GM13977 (cell line): Measurements from ENCODE around the gene IL37.
A peak's percentile ranks its signal among the peaks of the same experiment; 100 is the strongest.

ENCODE experiments used
- DNase-seq: peaks from one replicate; pipeline ENCODE4 v3.0.0; 2012; ENCODE audit warnings: low spot score
- CTCF ChIP-seq: IDR thresholded peaks from 2 replicates; pipeline ENCODE4 v1.5.1; 2012; ENCODE audit warnings: mild to moderate bottlenecking, control low read depth; ENCODE audit not compliant: insufficient read depth; ENCODE audit errors: extremely low read depth, missing control alignments
- in situ Hi-C: fragments of 300-500 bp; cut with MboI; formaldehyde crosslinking; loops from one replicate; pipeline ENCODE4 v1.12.0; 2022; ENCODE audit warnings: low sequenced_read_pairs, low pct_unique_long_range_greater_than_20kb, mixed read lengths, inconsistent platforms; ENCODE audit not compliant: unreplicated experiment

Gene IL37

GRCh38 chr2:112880696-112881095 is 30.3 kb upstream of the IL37 start:
- no peak for TF ChIP-seq CTCF
- in situ Hi-C loops: loop anchor here (10.0 kb wide), 1 partner anchor 126 kb away; no protein-coding TSS in a partner anchor
- DNase-seq: no peak

- DNase-seq: peak; percentile 69
Measured at GRCh38 chr2:112881217-112881985, 29.6 kb upstream of the IL37 start.

GRCh38 chr2:112883669-112884068 is 27.3 kb upstream of the IL37 start:
- DNase-seq: no peak
- in situ Hi-C loops: loop anchor here (10.0 kb wide), 1 partner anchor 129 kb away; no protein-coding TSS in a partner anchor
- no peak for TF ChIP-seq CTCF

More at GRCh38 chr2:112881217-112881985, 29.6 kb upstream of the IL37 start:
- no peak for TF ChIP-seq CTCF
- in situ Hi-C loops: loop anchor here (10.0 kb wide), 1 partner anchor 127 kb away; no protein-coding TSS in a partner anchor

GRCh38 chr2:112884869-112885505 is 26.0 kb upstream of the IL37 start:
- in situ Hi-C loops: loop anchor here (10.0 kb wide), 1 partner anchor 130 kb away; no protein-coding TSS in a partner anchor
- peak; percentile 80 for DNase-seq
- peak; percentile 84 for TF ChIP-seq CTCF

- DNase-seq: no peak
- in situ Hi-C loops: loop anchor here (10.0 kb wide), 1 partner anchor 131 kb away; no protein-coding TSS in a partner anchor
Measured at GRCh38 chr2:112885506-112885902, 25.5 kb upstream of the IL37 start.

GRCh38 chr2:112886291-112886690 is 24.7 kb upstream of the IL37 start:
- in situ Hi-C loops: loop anchor here (10.0 kb wide), 1 partner anchor 131 kb away; no protein-coding TSS in a partner anchor
- DNase-seq: no peak
- TF ChIP-seq CTCF: no peak

More at GRCh38 chr2:112885506-112885902, 25.5 kb upstream of the IL37 start:
- no peak for TF ChIP-seq CTCF
